ENCODE results near the gene TBL1X. TPM values are rescaled to one million over a fixed set of nuclear protein-coding genes. Genes with fewer than 3 reads are reported as not detected.

The TBL1X gene
- total and polyA plus RNA-seq, 2 donors (not counting 3 experiments of a cell fraction or from before 2014, with no cell fraction given) = 8.7 to 25.3 TPM

- FAIRE-seq = no peak
These were observed 54.0 kb downstream of the TBL1X start for GRCh38 chrX:9518889-9519288.

More at GRCh38 chrX:9518889-9519288, 54.0 kb downstream of the TBL1X start:
- Histone ChIP-seq H3K9ac (replicated peaks; ENCODE audit: extremely low read depth, insufficient read depth, low read length) (no peak overlapping the region), H3K36me3 (ENCODE audit: control insufficient read depth in 2 of 2, extremely low read depth in 1 of 2, insufficient read depth in 2 of 2, low read length in 2 of 2) (no peaks in the 10 kb centered on the region), H3K4me2 (ENCODE audit: insufficient read depth, low read length) (no peak overlapping the region), H3K79me2 (ENCODE audit: control insufficient read depth, insufficient read depth, low read length) (peaks cover 2% of the 10 kb centered on the region), H3K27ac (ENCODE audit: insufficient read depth, low read depth, low read length) (no peak overlapping the region), H3K9me3 (replicated peaks; ENCODE audit: control insufficient read depth, insufficient read depth, low read length) (no peaks in the 10 kb centered on the region), H3K4me1 (ENCODE audit: control insufficient read depth, extremely low read depth, insufficient read depth, low read length) (no peaks in the 10 kb centered on the region), H2AFZ (ENCODE audit: low read depth, low read length) (no peak overlapping the region), H4K20me1 (replicated peaks; ENCODE audit: control insufficient read depth, extremely low read depth, insufficient read depth, low read length) (no peaks in the 10 kb centered on the region), H3K27me3 (ENCODE audit: control insufficient read depth in 2 of 2, insufficient read depth in 2 of 2, low read length in 2 of 2) (no peaks in the 10 kb centered on the region), H3K4me3 (replicated peaks in 1 of 3; ENCODE audit: insufficient read depth in 1 of 3, low read depth in 1 of 3, low read length in 3 of 3) (no peak overlapping the region), H3K9me1 (replicated peaks; ENCODE audit: control insufficient read depth, extremely low read depth, insufficient read depth, low read length) (no peaks in the 10 kb centered on the region)
- dilution Hi-C loops (cut with MboI; ENCODE audit: extremely low pct_ligation_motif_present, low sequenced_read_pairs) (no loop called here), intact Hi-C loops (cut with micrococcal nuclease) (no loop called here)
- DNase-seq (ENCODE audit: low read depth, low spot score) = no peak
- ChIA-PET POLR2A (no interaction called here), CTCF (no interaction called here)
- no peak for TF ChIP-seq MYC (IDR thresholded peaks at IDR 0.05; ENCODE audit: low read depth, low read length)
- TF ChIP-seq, protein P1, sequence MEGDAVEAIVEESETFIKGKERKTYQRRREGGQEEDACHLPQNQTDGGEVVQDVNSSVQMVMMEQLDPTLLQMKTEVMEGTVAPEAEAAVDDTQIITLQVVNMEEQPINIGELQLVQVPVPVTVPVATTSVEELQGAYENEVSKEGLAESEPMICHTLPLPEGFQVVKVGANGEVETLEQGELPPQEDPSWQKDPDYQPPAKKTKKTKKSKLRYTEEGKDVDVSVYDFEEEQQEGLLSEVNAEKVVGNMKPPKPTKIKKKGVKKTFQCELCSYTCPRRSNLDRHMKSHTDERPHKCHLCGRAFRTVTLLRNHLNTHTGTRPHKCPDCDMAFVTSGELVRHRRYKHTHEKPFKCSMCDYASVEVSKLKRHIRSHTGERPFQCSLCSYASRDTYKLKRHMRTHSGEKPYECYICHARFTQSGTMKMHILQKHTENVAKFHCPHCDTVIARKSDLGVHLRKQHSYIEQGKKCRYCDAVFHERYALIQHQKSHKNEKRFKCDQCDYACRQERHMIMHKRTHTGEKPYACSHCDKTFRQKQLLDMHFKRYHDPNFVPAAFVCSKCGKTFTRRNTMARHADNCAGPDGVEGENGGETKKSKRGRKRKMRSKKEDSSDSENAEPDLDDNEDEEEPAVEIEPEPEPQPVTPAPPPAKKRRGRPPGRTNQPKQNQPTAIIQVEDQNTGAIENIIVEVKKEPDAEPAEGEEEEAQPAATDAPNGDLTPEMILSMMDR (IDR thresholded peaks at IDR 0.05; ENCODE audit: extremely low read depth in 1 of 2, insufficient read depth in 1 of 2, low read depth in 1 of 2, low read length in 2 of 2) = no peak
- no peak for TF ChIP-seq POLR2A (IDR thresholded peaks at IDR 0.05; ENCODE audit: low read depth, low read length)
- TF ChIP-seq GATA2 (IDR thresholded peaks at IDR 0.05; ENCODE audit: insufficient read depth, insufficient read length, low read depth, low read length) = no peak
- TF ChIP-seq JUN (IDR thresholded peaks at IDR 0.05; ENCODE audit: borderline replicate concordance, insufficient read depth, insufficient read length, low read depth) = no peak
- no peak for TF ChIP-seq EZH2 (IDR thresholded peaks at IDR 0.05; ENCODE audit: borderline replicate concordance, low read depth, low read length, severe bottlenecking)
- TF ChIP-seq POLR2AphosphoS5 (IDR thresholded peaks at IDR 0.05; ENCODE audit: insufficient read depth, low read depth, low read length) = no peak
- TF ChIP-seq, protein P2, sequence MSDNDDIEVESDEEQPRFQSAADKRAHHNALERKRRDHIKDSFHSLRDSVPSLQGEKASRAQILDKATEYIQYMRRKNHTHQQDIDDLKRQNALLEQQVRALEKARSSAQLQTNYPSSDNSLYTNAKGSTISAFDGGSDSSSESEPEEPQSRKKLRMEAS (IDR thresholded peaks at IDR 0.05; ENCODE audit: insufficient read depth, insufficient read length) = no peak
- no peak for TF ChIP-seq FOS (IDR thresholded peaks at IDR 0.05; ENCODE audit: borderline replicate concordance, insufficient read depth, low read length)
- BruUV-seq (replicated peaks) = no TSS peak

Data from endothelial cell of umbilical vein (primary cell).